HG03064 (cell line): ENCODE measurements around the gene DKC1.
"Not testable (repeated sequence)": the region's sequence is repeated elsewhere in the genome, so short reads cannot be mapped to it uniquely, and the experiment has no call there.

Source experiments
- ATAC-seq: cut with Tn5 transposase; IDR thresholded peaks from one replicate; pipeline ENCODE4 v1.9.1; 2021; ENCODE audit warnings: low read depth; ENCODE audit not compliant: unreplicated experiment

DKC1 gene

DNA sequence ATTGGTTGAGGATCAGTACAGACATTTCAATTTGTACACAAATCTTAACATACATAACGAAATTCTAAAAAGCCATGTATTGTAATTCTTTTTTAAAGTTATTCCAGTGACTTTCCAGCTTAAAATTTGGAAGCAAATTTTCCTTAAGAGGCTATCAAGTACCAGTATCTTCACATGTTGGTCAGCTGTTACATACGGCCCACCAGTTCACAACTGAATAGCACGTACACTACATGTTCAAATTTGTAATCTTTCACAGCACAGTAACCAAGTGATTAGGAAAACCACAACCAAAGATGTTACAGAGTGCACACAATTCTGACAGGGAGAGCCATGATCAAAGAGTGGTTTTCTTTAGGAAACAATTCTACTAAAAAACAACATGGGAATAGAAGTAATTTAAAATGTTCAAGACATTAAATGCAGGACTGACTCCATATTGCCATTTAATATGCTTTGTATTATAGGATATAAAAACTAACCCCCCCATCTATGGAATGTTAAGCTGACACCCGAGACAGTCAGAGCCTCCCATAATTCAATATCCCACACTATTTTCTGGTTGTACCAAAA, 53.7 kb downstream of the DKC1 start:
- not testable (repeated sequence) for ATAC-seq

DNA sequence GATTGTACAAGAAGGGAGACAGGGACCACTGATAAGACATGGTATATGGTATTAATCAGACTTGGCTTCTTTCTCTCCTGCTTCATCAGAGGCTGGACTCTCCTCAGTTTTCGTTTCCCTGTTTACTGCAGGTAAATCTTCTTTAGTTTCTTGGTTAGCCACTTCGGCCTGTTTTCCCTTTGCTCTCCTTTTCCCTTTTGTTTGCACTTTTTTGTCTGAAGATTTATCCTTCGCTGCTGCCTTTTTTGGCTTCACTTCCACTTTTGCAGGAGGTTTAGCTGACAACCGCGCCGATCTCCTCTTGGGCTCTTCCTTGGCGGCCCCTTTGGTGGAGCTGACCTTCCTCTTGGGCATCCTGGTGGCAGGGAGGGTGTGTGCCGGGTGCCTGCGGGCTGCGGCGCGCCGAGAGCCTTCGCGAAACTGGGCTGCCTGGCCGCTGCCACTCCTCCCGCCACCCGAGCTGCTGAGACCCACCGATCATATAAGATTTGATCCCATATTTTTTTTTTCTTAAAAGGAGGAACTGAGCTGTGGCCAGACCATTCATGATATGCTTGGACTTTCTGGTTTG, 54.5 kb downstream of the DKC1 start:
- ATAC-seq = not testable (repeated sequence)

- no peak for ATAC-seq
Observed at GRCh38 chrX:154818916-154819770, 56.5 kb downstream of the DKC1 start.

- ATAC-seq = no peak
Observed at GRCh38 chrX:154819771-154820341, 57.2 kb downstream of the DKC1 start.

GRCh38 chrX:154821523-154821922, 58.9 kb downstream of the DKC1 start:
- no peak for ATAC-seq

DNA sequence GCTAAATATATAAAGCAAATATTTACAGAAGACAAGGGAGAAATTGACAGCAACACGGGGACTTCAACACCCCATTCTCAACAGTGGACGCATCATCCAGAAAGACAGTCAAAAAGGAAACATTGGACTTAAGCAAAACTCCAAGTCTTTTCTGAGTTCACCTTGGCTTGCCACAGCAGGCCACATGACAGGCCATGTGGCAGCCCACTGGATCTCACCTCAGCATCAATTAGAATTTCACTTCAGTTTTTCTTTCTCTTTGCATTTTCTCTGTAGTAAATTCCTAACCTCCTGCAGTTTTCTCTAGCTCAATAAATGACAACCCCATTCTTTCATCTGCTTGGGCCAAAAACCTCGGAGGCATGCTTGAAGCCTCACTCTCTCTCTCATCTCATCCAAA, 59.4 kb downstream of the DKC1 start:
- no peak for ATAC-seq

GRCh38 chrX:154824638-154825037, 62.0 kb downstream of the DKC1 start:
- no peak for ATAC-seq

DNA sequence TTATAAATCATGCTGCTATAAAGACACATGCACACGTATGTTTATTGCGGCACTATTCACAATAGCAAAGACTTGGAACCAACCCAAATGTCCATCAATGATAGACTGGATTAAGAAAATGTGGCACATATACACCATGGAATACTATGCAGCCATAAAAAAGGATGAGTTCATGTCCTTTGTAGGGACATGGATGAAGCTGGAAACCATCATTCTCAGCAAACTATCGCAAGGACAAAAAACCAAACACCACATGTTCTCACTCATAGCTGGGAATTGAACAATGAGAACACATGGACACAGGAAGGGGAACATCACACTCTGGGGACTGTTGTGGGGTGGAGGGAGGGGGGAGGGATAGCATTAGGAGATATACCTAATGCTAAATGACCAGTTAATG, 62.9 kb downstream of the DKC1 start:
- not testable (repeated sequence) for ATAC-seq
